Left lung (tissue), 10 donors: ENCODE results near the gene MT1E. TPM values are rescaled to one million over a fixed set of nuclear protein-coding genes. Genes with fewer than 3 reads are reported as not detected.
A peak's percentile ranks its signal among the peaks of the same experiment; 100 is the strongest.
"Not testable (repeated sequence)": the region's sequence is repeated elsewhere in the genome, so short reads cannot be mapped to it uniquely, and the experiment has no call there.

Experiments
- ATAC-seq: fragments of 200-7000 bp; cut with Tn5 transposase; one replicate; pipeline ENCODE4 v1.9.1; 2020; ENCODE audit warnings: moderate library complexity
- DNase-seq, 4 donors: peaks; one replicate each; pipeline ENCODE4 v3.0.0-alpha.2; 2013 to 2020
- H3K27ac ChIP-seq, 2 donors: fragments of 200-600 bp; sonication (generic) in 1 of 2; one replicate each; pipeline versions ENCODE4 v1.5.0 to v1.8.0; 2020 to 2021
- H3K27me3 ChIP-seq, 2 donors: fragments of 200-600 bp; sonication (generic) in 1 of 2; one replicate each; pipeline versions ENCODE4 v1.5.0 to v1.8.0; 2020 to 2021
- H3K36me3 ChIP-seq, 2 donors: fragments of 200-600 bp; sonication (generic) in 1 of 2; one replicate each; pipeline versions ENCODE4 v1.5.0 to v1.8.0; 2020 to 2021
- H3K4me1 ChIP-seq, 2 donors: fragments of 200-600 bp; one replicate each; pipeline ENCODE4 v1.8.0; 2021
- H3K4me3 ChIP-seq, 2 donors: fragments of 200-600 bp; sonication (generic) in 1 of 2; one replicate each; pipeline versions ENCODE4 v1.5.0 to v1.8.0; 2020 to 2021; ENCODE audit warnings: mild to moderate bottlenecking in 1 of 2
- H3K9me3 ChIP-seq, 2 donors: fragments of 200-600 bp; sonication (generic) in 1 of 2; one replicate each; pipeline versions ENCODE4 v1.5.0 to v1.8.0; 2020 to 2021
- intact Hi-C, 2 donors: fragments of 100-400 bp; cut with DNase I; formaldehyde crosslinking; loops; one replicate each; pipeline versions ENCODE4 v1.11.2 to v1.14.2; 2022
- polyA plus RNA-seq, 6 donors: library from polyadenylated mRNA; unstranded; fragments of 120-200 nt; gene quantifications; one replicate each; pipeline ENCODE4 v1.2.1, GENCODE V29; 2013; ENCODE audit not compliant: insufficient read length in 6 of 6
- total RNA-seq, 2 donors: library from RNA; stranded (reverse); fragmentation: NEBNext Ultra II Directional; extraction: Animal tissue kit (Norgen Biotek cat#: 25700); gene quantifications; one replicate each; pipeline ENCODE4 v1.2.1, GENCODE V29; 2021
- TF ChIP-seq, protein P1 (sequence below), 2 donors: fragments of 200-600 bp; sonication (generic) in 1 of 2; IDR thresholded peaks; one replicate each; pipeline versions ENCODE4 v1.5.0 to v1.8.0; 2021; ENCODE audit warnings: antibody characterized with exemption in 2 of 2
- donor health status: DM: no; HTN: yes; CAD: no.
- donor health status: DM: no; HTN: no; CAD: no.

MT1E gene
- total and polyA plus RNA-seq, 8 donors, result 9.0 to 262 (median 12.7) TPM

DNA sequence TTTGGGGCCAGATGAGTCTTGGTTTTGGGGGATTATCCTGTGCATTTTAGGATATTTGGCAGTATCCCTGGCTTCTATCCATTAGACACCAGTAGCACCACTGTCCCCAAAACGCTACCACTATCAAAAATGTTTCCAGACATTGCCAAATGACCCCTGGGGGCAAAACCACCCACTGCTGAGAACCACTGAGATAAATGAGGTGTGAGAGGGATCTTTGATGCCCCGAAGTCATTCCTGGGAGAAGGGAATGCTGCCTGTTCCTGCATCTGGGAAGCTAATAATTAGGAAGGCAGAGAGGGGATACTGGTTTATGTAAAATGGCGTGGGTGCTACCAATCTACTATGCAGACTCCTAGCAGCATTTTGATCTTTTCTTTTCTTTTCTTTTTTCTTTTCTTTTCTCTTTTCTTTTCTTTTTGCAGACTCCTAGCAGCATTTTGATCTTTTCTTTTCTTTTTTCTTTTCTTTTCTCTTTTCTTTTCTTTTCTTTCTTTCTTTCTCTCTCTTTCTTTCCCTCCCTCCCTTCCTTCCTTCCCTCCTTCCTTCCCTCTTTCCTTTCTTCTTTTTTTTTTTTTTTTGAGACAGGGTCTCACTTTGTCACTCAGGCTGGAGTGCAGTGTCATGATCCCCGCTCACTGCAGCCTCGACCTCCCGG is 45.1 kb upstream of the MT1E start:
- Histone ChIP-seq H3K27me3 (no peaks in the 10 kb centered on the region), H3K36me3 (no peaks in the 10 kb centered on the region), H3K4me3 (no peak overlapping the region), H3K4me1 (no peaks in the 10 kb centered on the region), H3K9me3 (no peaks in the 10 kb centered on the region), H3K27ac (no peak overlapping the region)
- TF ChIP-seq, protein P1, sequence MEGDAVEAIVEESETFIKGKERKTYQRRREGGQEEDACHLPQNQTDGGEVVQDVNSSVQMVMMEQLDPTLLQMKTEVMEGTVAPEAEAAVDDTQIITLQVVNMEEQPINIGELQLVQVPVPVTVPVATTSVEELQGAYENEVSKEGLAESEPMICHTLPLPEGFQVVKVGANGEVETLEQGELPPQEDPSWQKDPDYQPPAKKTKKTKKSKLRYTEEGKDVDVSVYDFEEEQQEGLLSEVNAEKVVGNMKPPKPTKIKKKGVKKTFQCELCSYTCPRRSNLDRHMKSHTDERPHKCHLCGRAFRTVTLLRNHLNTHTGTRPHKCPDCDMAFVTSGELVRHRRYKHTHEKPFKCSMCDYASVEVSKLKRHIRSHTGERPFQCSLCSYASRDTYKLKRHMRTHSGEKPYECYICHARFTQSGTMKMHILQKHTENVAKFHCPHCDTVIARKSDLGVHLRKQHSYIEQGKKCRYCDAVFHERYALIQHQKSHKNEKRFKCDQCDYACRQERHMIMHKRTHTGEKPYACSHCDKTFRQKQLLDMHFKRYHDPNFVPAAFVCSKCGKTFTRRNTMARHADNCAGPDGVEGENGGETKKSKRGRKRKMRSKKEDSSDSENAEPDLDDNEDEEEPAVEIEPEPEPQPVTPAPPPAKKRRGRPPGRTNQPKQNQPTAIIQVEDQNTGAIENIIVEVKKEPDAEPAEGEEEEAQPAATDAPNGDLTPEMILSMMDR (IDR thresholded peaks at IDR 0.05), result no peak
- intact Hi-C loops, result no loop called here
- ATAC-seq (no peak), DNase-seq (no peak)

DNA sequence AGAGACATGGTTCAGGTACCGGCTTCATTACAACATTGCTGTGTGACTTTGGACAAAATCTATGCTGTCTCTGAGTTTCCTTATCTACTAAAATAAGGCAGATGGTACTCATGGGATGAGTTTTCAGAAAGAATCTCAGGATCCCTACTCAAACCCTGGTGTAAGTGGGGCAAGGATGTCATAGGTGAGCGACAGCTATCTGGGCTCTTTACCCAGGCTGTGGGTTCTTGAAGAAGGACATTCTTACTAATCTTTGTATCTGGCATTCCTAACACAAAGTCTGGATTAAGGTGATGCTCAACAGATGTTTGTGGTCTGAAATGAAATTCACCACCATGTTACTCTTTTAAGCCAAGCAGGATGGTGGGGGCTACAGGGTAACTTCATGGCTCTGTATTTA is 42.7 kb upstream of the MT1E start:
- intact Hi-C loops, H3K27ac ChIP-seq, ATAC-seq, H3K4me3 ChIP-seq, DNase-seq, H3K4me1 ChIP-seq, H3K9me3 ChIP-seq, H3K36me3 ChIP-seq: not testable (repeated sequence)
- H3K27me3 ChIP-seq, result peaks cover 0 to 13% of the 10 kb centered on the region in 2 donors

GRCh38 chr16:56583351-56584168 is 42.0 kb upstream of the MT1E start:
- intact Hi-C loops, result no loop called here
- no peaks in the 10 kb centered on the region for H3K4me1 ChIP-seq
- TF ChIP-seq, protein P1 (IDR thresholded peaks at IDR 0.05), result no peak
- H3K27me3 ChIP-seq, result peaks cover 3 to 19% of the 10 kb centered on the region in 2 donors
- ATAC-seq, result no peak
- no peaks in the 10 kb centered on the region for H3K36me3 ChIP-seq
- no peak for DNase-seq
- H3K4me3 ChIP-seq, result no peak overlapping the region
- H3K27ac ChIP-seq, result no peak overlapping the region
- no peaks in the 10 kb centered on the region for H3K9me3 ChIP-seq

GRCh38 chr16:56584276-56584675 is 41.3 kb upstream of the MT1E start:
- no peaks in the 10 kb centered on the region for H3K36me3 ChIP-seq
- no peak overlapping the region for H3K4me3 ChIP-seq
- ATAC-seq, result no peak
- H3K27ac ChIP-seq, result no peak overlapping the region
- no peak for DNase-seq
- TF ChIP-seq, protein P1 (IDR thresholded peaks at IDR 0.05), result no peak
- intact Hi-C loops, result no loop called here
- H3K9me3 ChIP-seq, result no peaks in the 10 kb centered on the region
- H3K4me1 ChIP-seq, result peaks cover 0 to 4% of the 10 kb centered on the region in 2 donors
- peaks cover 11 to 26% of the 10 kb centered on the region in 2 donors for H3K27me3 ChIP-seq

DNA sequence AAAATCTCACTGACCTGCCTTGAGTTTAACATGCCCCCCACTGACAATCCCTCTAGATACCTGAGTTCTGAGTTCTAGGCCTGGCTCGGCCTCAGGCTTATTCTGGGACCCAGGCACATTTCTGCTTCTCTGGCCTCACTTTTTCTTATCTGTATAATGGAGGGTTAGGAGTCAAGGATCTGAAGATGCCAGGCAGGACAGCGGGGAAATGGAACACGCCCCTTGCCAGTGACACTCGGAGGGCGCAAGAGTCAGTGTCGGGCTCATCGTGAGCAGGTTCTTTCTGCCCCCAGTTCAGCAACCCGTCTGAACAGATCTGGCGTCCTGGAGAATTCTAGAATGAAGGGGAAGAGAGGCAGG is 36.8 kb upstream of the MT1E start:
- DNase-seq, result no peak
- Histone ChIP-seq H3K36me3 (no peaks in the 10 kb centered on the region), H3K27me3 (peaks cover 21 to 49% of the 10 kb centered on the region in 2 donors), H3K27ac (no peak overlapping the region), H3K9me3 (no peaks in the 10 kb centered on the region), H3K4me1 (peaks cover 0 to 16% of the 10 kb centered on the region in 2 donors), H3K4me3 (peak overlapping the region in 1 of 2 donors; percentile 23)
- TF ChIP-seq, protein P1 (IDR thresholded peaks at IDR 0.05), result no peak
- intact Hi-C loops, result no loop called here
- ATAC-seq, result no peak
